Chondrocyte (in vitro differentiated cells): ENCODE data around the gene RPP25L. TPM values are rescaled to one million over a fixed set of nuclear protein-coding genes. Genes with fewer than 3 reads are reported as not detected.

Experiments used
- DNase-seq: peaks from one replicate; pipeline ENCODE4 v3.0.0; 2021; ENCODE audit warnings: mixed read lengths, low spot score
- H3K27ac Mint-ChIP-seq: one replicate; pipeline ENCODE4 v1.8.0; 2021; ENCODE audit warnings: mild to moderate bottlenecking, moderate library complexity, mixed read lengths; ENCODE audit not compliant: unreplicated experiment
- H3K27me3 Mint-ChIP-seq: 2 replicates; pipeline ENCODE4 v1.8.0; 2021; ENCODE audit warnings: low read depth, mixed read lengths
- H3K36me3 Mint-ChIP-seq: 2 replicates; pipeline ENCODE4 v1.8.0; 2021; ENCODE audit warnings: low read depth, mixed read lengths
- H3K4me1 Mint-ChIP-seq: 2 replicates; pipeline ENCODE4 v1.8.0; 2021; ENCODE audit warnings: low read depth, mild to moderate bottlenecking, mixed read lengths
- H3K4me3 Mint-ChIP-seq: one replicate; pipeline ENCODE4 v1.8.0; 2021; ENCODE audit warnings: mild to moderate bottlenecking, moderate library complexity, mixed read lengths; ENCODE audit not compliant: unreplicated experiment
- H3K9me3 Mint-ChIP-seq: 2 replicates; pipeline ENCODE4 v1.8.0; 2021; ENCODE audit warnings: low read depth, mixed read lengths
- CTCF ChIP-seq: fragments of 200-600 bp; sonication (generic); IDR thresholded peaks from 2 replicates; pipeline ENCODE4 v1.5.0; 2021; ENCODE audit warnings: antibody characterized with exemption, mild to moderate bottlenecking, moderate library complexity
- total RNA-seq: library from RNA; stranded (reverse); gene quantifications from 3 replicates; pipeline ENCODE4 v1.2.1, GENCODE V29; 2021

RPP25L gene
- total RNA-seq, 1 donor from 2014 or later, result 11.0 TPM

GRCh38 chr9:34633166-34633565, 21.3 kb upstream of the RPP25L start:
- no peak for TF ChIP-seq CTCF
- Mint-ChIP-seq H3K9me3 (no peaks in the 10 kb centered on the region), H3K27ac (no peak overlapping the region), H3K4me1 (peaks cover 37% of the 10 kb centered on the region), H3K36me3 (peaks cover 2% of the 10 kb centered on the region), H3K4me3 (no peak overlapping the region), H3K27me3 (peaks cover 31% of the 10 kb centered on the region)
- no peak for DNase-seq

- no peak overlapping the region for H3K4me3 Mint-ChIP-seq
- DNase-seq, result no peak
- H3K36me3 Mint-ChIP-seq, result peaks cover 2% of the 10 kb centered on the region
- H3K4me1 Mint-ChIP-seq, result peaks cover 23% of the 10 kb centered on the region
- H3K9me3 Mint-ChIP-seq, result no peaks in the 10 kb centered on the region
- no peak for TF ChIP-seq CTCF
- peaks cover 52% of the 10 kb centered on the region for H3K27me3 Mint-ChIP-seq
- H3K27ac Mint-ChIP-seq, result no peak overlapping the region
Measured at GRCh38 chr9:34630402-34631154, 18.7 kb upstream of the RPP25L start.

GRCh38 chr9:34629491-34629808, 17.6 kb upstream of the RPP25L start:
- H3K27me3 Mint-ChIP-seq, result peaks cover 55% of the 10 kb centered on the region
- H3K36me3 Mint-ChIP-seq, result no peaks in the 10 kb centered on the region
- H3K4me3 Mint-ChIP-seq, result peak overlapping the region; percentile 63
- DNase-seq, result no peak
- H3K9me3 Mint-ChIP-seq, result no peaks in the 10 kb centered on the region
- peaks cover 15% of the 10 kb centered on the region for H3K4me1 Mint-ChIP-seq
- no peak overlapping the region for H3K27ac Mint-ChIP-seq
- no peak for TF ChIP-seq CTCF

- no peak for TF ChIP-seq CTCF
- peak within 1 kb of the TSS; percentile 64 for H3K4me3 Mint-ChIP-seq
- peaks cover 12% of the 10 kb centered on the region for H3K4me1 Mint-ChIP-seq
- H3K9me3 Mint-ChIP-seq, result no peaks in the 10 kb centered on the region
- peaks cover 55% of the 10 kb centered on the region for H3K27me3 Mint-ChIP-seq
- no peaks in the 10 kb centered on the region for H3K36me3 Mint-ChIP-seq
- peak within 1 kb of the TSS; percentile 19 for H3K27ac Mint-ChIP-seq
- no peak for DNase-seq
Measured at GRCh38 chr9:34628656-34629490, 17.0 kb upstream of the RPP25L start, which contains the start of gene ARID3C. Gene ARID3C (minus strand): TSS chr9:34629066. CDS start chr9:34628014, 1,052 bp downstream.
